Nephron progenitor cell (in vitro differentiated cells): Measurements from ENCODE around the gene RIC8A.

Experiments
- DNase-seq: peaks from one replicate; pipeline ENCODE4 v3.0.0; 2021
- H3K27ac Mint-ChIP-seq: 2 replicates; pipeline ENCODE4 v1.8.0; 2021; ENCODE audit warnings: mild to moderate bottlenecking, moderate library complexity, mixed read lengths
- H3K27me3 Mint-ChIP-seq: 2 replicates; pipeline ENCODE4 v1.8.0; 2021; ENCODE audit warnings: mild to moderate bottlenecking, low read depth, mixed read lengths; ENCODE audit not compliant: poor library complexity
- H3K36me3 Mint-ChIP-seq: 2 replicates; pipeline ENCODE4 v1.8.0; 2021; ENCODE audit warnings: low read depth, mixed read lengths
- H3K4me1 Mint-ChIP-seq: 2 replicates; pipeline ENCODE4 v1.8.0; 2021; ENCODE audit warnings: mixed read lengths
- H3K4me3 Mint-ChIP-seq: 2 replicates; pipeline ENCODE4 v1.8.0; 2021; ENCODE audit warnings: mild to moderate bottlenecking, moderate library complexity, mixed read lengths
- H3K9me3 Mint-ChIP-seq: 2 replicates; pipeline ENCODE4 v1.8.0; 2021; ENCODE audit warnings: mild to moderate bottlenecking, moderate library complexity, mixed read lengths
- CTCF ChIP-seq: fragments of 200-600 bp; sonication (generic); IDR thresholded peaks from 2 replicates; pipeline ENCODE4 v1.5.0; 2021; ENCODE audit warnings: antibody characterized with exemption

RIC8A gene

GRCh38 chr11:259413-259812 lies 51.9 kb downstream of the RIC8A start:
- no peak for DNase-seq
- Mint-ChIP-seq H3K36me3 (no peaks in the 10 kb centered on the region), H3K4me1 (peaks cover 5% of the 10 kb centered on the region), H3K27ac (no peak overlapping the region), H3K9me3 (peaks cover 27% of the 10 kb centered on the region), H3K27me3 (peaks cover 15% of the 10 kb centered on the region), H3K4me3 (no peak overlapping the region)
- no peak for TF ChIP-seq CTCF

- Mint-ChIP-seq H3K27ac (no peak overlapping the region), H3K4me3 (no peak overlapping the region), H3K9me3 (peaks cover 40% of the 10 kb centered on the region), H3K36me3 (no peaks in the 10 kb centered on the region), H3K27me3 (peaks cover 15% of the 10 kb centered on the region), H3K4me1 (peaks cover 5% of the 10 kb centered on the region)
- no peak for DNase-seq
- no peak for TF ChIP-seq CTCF
Measured at GRCh38 chr11:261624-262023, 54.1 kb downstream of the RIC8A start.
